ENCODE data around the gene HOXC12. TPM values are rescaled to one million over a fixed set of nuclear protein-coding genes. Genes with fewer than 3 reads are reported as not detected.

HOXC12 gene
- total and polyA plus RNA-seq, 5 experiments from 2014 or later: not detected

DNA sequence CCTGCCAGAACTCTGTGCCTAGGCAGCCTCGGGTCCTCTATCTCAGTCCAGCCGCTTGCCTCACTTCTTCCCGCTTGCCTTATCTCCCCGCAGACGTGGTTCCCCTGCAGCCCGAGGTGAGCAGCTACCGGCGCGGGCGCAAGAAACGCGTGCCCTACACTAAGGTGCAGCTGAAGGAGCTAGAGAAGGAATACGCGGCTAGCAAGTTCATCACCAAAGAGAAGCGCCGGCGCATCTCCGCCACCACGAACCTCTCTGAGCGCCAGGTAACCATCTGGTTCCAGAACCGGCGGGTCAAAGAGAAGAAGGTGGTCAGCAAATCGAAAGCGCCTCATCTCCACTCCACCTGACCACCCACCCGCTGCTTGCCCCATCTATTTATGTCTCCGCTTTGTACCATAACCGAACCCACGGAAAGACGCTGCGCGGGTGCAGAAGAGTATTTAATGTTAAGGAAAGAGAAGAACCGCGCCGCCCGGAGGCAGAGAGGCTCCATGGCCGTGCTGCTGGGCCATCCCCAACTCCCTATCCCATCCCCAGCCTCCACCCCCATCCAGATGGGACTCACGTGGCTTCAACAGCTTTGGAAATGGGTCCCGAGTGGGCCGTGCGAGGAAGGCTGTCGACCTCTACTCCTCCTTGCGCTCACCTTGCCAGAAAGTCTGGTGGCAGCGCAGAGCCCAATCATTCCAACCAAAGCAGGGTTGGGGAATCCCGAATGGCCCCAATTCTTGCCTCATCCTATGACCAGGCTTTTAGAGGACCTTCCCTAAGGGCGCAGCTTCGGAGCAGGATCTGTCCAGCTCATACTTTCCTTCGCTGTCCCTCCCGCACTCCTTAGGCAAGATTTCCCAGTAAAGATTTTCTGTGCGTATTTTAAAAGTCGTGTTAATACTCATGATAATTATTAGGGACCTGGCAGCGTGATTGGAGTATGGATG lies 9.5 kb upstream of the HOXC12 start:
- ATAC-seq (no peak), DNase-seq (no peak)
- H3K9me3 Mint-ChIP-seq: peaks cover 0 to 8% (median 0%) of the 10 kb centered on the region in 9 donors
- peak overlapping the region in 2 of 10 donors; percentile 5 to 18 for H3K4me3 Mint-ChIP-seq
- H3K27ac Mint-ChIP-seq: no peak overlapping the region
- H3K4me1 Mint-ChIP-seq: peaks cover under 1 to 15% (median 6%) of the 10 kb centered on the region in 4 donors
- H3K27me3 Mint-ChIP-seq: peaks cover 58 to 97% (median 89%) of the 10 kb centered on the region in 5 donors
- POLR2A ChIA-PET: no interaction called here
- peaks cover 0 to 3% (median 1%) of the 10 kb centered on the region in 3 donors for H3K36me3 Mint-ChIP-seq

DNA sequence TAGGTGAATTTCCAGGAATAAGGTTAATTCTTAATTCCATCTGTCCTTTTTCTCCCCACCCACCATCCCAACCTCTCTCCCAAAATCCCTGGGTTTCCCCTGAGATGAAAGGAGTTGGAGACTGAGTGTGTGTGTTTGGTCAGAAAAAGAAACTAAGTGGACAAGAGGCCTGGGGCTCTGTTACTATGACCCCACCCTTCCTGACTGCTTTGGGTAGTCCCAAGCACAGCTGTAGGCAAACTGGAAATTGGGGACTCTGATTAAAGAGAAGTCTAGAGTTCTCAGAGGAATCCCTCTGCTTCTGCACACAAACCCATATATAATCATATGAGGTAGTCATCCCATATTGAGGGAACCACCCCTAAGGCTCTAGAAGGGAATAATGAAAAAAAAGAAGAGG lies 7.0 kb upstream of the HOXC12 start:
- Mint-ChIP-seq H3K4me3 (no peak overlapping the region), H3K27ac (no peak overlapping the region), H3K9me3 (peaks cover 0 to 2% (median 0%) of the 10 kb centered on the region in 9 donors), H3K36me3 (peaks cover 0 to 2% (median 1%) of the 10 kb centered on the region in 3 donors), H3K4me1 (peaks cover 7 to 33% (median 10%) of the 10 kb centered on the region in 4 donors), H3K27me3 (peaks cover 59 to 97% (median 88%) of the 10 kb centered on the region in 5 donors)
- POLR2A ChIA-PET: interaction anchor here (0.7 kb wide), 1 partner anchor 456 kb away, joined by 8 read pairs; no protein-coding TSS in a partner anchor
- ATAC-seq (no peak), DNase-seq (no peak)

DNA sequence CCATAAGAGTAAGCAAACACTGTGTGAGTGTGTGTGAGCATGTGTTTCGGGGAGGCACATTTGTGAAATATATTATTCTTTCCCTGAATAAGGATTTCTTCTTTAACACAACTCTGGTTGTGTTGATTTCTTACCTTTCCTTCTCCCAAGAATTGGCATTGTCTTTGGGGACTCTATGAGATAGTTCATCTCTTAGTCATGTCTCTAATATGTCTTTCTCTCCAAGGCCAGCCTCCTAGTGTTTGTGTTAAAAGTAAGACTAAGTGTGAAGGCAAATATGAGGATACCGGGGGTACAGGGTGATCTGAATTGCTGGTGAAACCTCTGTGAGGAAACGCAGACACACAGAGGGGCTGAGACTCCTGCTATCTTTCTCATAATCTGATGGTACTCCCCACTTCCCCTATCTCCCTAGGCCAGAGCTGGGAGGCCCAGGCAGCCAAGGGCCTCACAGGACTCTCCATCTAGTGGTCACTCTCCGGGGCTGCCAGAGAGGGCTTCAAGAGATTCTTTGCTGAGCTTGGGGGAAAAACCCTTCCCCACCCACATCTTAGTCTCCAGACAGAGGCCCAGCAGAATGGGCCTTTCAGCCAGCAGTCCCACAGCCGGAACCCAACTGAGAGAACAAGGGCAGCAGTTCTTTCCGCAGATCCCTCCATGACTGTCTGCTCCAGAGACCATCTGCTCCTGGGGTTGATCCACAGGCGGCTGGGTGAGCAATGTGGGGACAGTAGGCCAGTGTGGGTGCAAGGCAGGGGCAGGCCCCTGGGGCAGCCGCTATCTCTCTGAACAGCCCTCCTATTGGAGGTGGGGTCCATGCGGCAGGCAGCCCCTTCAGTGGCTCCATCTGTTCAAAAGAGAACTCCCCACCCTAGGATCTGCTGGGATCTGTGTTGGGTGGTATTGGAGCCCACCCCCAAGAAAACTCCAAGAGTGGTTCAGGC lies 5.8 kb upstream of the HOXC12 start:
- no peak for ATAC-seq
- no peak for DNase-seq
- Mint-ChIP-seq H3K36me3 (peaks cover 2 to 5% (median 2%) of the 10 kb centered on the region in 3 donors), H3K4me1 (peaks cover 10 to 41% (median 14%) of the 10 kb centered on the region in 4 donors), H3K27me3 (peaks cover 59 to 98% (median 88%) of the 10 kb centered on the region in 5 donors), H3K27ac (peak overlapping the region in 1 of 10 donors; percentile 10), H3K9me3 (peaks cover 0 to 7% (median 2%) of the 10 kb centered on the region in 9 donors), H3K4me3 (no peak overlapping the region)
- POLR2A ChIA-PET: interaction anchor here (0.7 kb wide), 1 partner anchor 120 kb away, joined by 3 read pairs; no protein-coding TSS in a partner anchor

DNA sequence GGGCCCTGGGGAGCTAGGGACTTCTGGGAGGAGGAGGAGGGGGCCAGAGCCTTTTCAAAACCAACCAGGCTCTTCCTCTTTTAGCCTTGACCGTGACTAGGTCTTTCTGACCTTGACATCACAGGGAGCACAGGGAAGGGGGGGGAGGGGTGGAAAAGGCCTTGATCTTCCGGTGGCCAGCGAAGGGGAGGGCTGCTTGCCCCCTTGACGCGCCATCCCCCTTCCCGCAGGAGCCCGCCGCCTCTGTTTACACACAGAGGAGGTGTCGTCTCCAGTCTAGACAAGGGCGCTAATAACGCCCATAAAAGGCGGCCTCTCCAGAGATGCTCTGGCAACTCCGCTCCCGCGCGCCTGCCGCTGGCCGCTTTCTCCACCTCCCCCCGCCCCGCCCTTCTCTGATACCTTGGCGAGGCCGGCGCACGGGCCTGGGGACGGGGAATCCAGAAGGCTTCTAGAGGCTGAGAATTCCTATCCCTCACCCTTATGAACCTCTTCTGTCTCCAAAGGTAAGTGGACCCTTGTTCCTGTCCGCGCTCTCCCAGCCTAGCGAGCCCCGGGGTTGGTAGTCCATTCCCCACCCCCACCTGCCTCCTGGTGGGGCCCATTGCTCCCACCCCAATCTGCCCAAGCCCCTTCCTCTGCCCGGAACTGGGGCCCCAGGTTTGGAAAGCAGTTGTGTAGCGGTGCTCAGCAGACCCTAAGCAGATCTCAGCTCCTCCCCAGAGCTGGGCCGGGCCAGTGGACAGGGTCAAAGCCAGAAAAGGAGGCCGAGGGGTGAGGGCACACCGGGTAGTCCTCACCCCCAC lies 4.9 kb upstream of the HOXC12 start:
- ATAC-seq (no peak), DNase-seq (no peak)
- Mint-ChIP-seq H3K4me1 (peaks cover 9 to 39% (median 15%) of the 10 kb centered on the region in 4 donors), H3K36me3 (peaks cover 2 to 5% (median 2%) of the 10 kb centered on the region in 3 donors), H3K27me3 (peaks cover 56 to 98% (median 82%) of the 10 kb centered on the region in 5 donors), H3K9me3 (peaks cover 0 to 15% (median 2%) of the 10 kb centered on the region in 9 donors), H3K27ac (peak overlapping the region in 1 of 10 donors; percentile 50), H3K4me3 (no peak overlapping the region)
- POLR2A ChIA-PET: interaction anchor here (0.7 kb wide), 1 partner anchor 120 kb away, joined by 3 read pairs; no protein-coding TSS in a partner anchor

DNA sequence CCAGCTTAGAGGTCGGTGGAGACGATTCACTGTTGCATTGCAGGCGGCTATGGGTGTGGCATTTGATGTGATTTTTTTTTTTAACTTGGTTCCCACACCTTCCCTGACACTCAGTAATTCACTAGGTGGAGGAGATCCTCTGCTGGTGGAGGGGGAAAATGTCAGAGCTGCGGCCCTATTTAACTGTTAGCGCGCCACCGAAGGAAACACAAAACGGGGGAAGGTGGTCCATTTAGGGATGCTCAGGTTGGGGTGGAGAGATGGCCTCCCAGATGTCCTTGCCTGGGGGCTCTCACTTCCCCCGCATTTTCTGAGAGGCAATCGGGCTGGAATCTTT lies 4.3 kb upstream of the HOXC12 start:
- POLR2A ChIA-PET: no interaction called here
- peak overlapping the region in 2 of 10 donors; percentile 29 to 50 for H3K27ac Mint-ChIP-seq
- H3K4me1 Mint-ChIP-seq: peaks cover 5 to 34% (median 13%) of the 10 kb centered on the region in 4 donors
- DNase-seq (no peak), ATAC-seq (no peak)
- H3K27me3 Mint-ChIP-seq: peaks cover 52 to 95% (median 77%) of the 10 kb centered on the region in 5 donors
- peaks cover 2 to 5% (median 2%) of the 10 kb centered on the region in 3 donors for H3K36me3 Mint-ChIP-seq
- H3K9me3 Mint-ChIP-seq: peaks cover 0 to 15% (median 2%) of the 10 kb centered on the region in 9 donors
- no peak overlapping the region for H3K4me3 Mint-ChIP-seq

DNA sequence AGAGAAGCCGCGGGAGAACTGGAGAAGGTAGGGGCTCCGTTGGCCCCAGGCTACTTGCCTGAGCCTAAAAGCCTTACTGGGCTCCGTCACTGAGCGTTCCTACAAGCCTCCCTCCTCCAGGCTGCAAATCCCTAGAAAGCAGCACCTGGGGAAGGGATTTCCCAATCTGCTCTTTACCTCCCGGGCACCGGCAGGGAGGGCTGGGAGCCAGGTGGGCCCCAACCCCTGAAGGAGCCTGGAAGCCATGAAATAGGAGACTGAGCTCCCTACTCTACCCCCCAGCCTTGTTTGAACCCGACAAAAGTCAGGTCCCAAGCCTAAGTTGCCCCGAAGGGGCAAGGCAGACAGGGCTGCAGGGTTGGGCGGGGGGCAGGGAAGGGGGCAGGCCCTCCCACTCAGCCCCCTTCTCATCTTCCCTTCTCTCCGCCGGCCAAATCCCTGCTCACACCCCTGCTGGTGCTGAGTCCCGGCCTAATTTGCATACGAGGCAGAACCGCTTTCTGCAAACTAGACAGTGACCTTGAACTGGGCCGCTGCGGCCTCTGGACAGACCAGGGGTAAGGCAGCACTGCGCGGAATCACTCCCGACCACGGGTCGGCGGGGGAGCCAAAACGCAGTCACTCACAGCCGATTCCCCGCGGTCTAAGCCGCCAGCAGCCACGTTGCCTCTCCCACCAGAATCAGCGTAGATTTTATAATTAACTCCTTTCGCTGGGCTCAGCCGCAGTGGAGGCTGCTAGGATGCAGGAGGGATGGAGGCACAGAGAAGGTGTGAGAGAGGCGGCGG lies 3.7 kb upstream of the HOXC12 start:
- peaks cover 49 to 95% (median 78%) of the 10 kb centered on the region in 5 donors for H3K27me3 Mint-ChIP-seq
- peaks cover 0 to 15% (median 2%) of the 10 kb centered on the region in 9 donors for H3K9me3 Mint-ChIP-seq
- H3K4me1 Mint-ChIP-seq: peaks cover 6 to 40% (median 16%) of the 10 kb centered on the region in 4 donors
- peak overlapping the region in 2 of 10 donors; percentile 66 to 91 for H3K27ac Mint-ChIP-seq
- H3K36me3 Mint-ChIP-seq: peaks cover 2 to 5% (median 3%) of the 10 kb centered on the region in 3 donors
- no peak for DNase-seq
- POLR2A ChIA-PET: no interaction called here
- H3K4me3 Mint-ChIP-seq: peak overlapping the region in 5 of 10 donors; percentile 27 to 47 (median 35)
- peak in 1 of 2 donors; percentile 16 for ATAC-seq

DNA sequence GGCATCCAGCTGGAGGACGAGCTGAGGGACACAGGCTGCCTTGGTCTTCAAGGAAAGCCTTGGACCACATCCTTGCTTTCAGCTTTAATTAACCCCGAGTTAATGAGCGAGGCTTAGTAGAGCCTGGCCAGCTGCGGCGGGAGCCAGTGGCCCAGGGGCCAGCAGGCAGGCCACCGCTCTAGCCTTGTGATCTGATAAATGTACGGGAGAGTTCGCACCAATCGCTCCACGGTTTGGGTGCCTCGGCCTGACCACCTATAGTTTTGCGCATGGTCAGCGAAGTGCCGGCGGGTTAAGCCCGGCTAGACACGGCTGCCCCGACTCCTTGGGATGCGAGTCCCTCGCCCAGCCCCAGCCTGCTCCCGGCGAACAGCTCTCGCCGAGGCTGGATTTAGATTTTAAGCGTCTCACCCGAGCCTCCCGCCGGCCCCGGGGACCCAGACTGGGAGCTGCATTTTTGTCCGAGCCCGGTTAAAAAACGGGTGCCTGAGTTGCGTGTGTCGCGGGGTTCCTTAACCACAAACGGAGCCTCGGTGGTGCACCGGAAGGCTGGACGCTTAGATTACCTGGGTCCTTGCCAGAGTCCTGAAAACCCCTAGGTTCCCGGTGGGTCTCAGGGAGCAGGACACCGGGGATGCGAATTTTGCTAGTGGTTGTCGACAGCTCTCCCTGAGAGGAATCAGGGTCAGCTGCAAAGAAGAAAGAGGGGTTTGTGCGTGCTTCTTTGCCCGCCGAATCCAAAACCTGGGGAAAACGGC lies 2.9 kb upstream of the HOXC12 start:
- ATAC-seq (no peak), DNase-seq (no peak)
- H3K27ac Mint-ChIP-seq: peak overlapping the region in 2 of 10 donors; percentile 73 to 91
- H3K9me3 Mint-ChIP-seq: peaks cover 0 to 15% (median 2%) of the 10 kb centered on the region in 9 donors
- peaks cover 11 to 48% (median 24%) of the 10 kb centered on the region in 4 donors for H3K4me1 Mint-ChIP-seq
- H3K4me3 Mint-ChIP-seq: peak overlapping the region in 6 of 10 donors; percentile 11 to 49 (median 34)
- POLR2A ChIA-PET: no interaction called here
- H3K27me3 Mint-ChIP-seq: peaks cover 54 to 95% (median 78%) of the 10 kb centered on the region in 5 donors
- H3K36me3 Mint-ChIP-seq: peaks cover 2 to 5% (median 5%) of the 10 kb centered on the region in 3 donors

DNA sequence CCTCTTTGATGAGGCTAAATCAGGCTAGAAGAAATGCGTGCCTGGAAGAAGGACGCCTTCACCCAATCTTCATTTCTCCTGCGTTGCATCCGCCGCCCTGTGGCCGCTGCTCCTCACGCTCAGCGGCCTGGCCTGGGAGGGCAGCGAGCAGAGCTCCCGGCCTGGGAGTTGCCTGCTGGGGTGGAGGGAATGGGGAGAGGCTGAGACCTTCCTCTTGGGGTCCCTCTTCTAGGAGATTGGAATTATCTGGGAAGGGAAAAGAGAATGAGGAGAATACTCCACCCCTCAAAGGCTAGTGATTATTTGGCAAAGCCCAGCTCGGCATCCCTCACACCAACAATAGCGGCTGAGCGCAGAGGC lies 2.4 kb upstream of the HOXC12 start:
- Mint-ChIP-seq H3K4me1 (peaks cover 13 to 53% (median 28%) of the 10 kb centered on the region in 4 donors), H3K36me3 (peaks cover 2 to 5% (median 5%) of the 10 kb centered on the region in 3 donors), H3K27me3 (peaks cover 51 to 96% (median 74%) of the 10 kb centered on the region in 5 donors), H3K4me3 (peak overlapping the region in 4 of 10 donors; percentile 33 to 49 (median 38)), H3K9me3 (peaks cover 0 to 15% (median 2%) of the 10 kb centered on the region in 9 donors), H3K27ac (peak overlapping the region in 3 of 10 donors; percentile 37 to 91 (median 73))
- POLR2A ChIA-PET: interaction anchor here (0.6 kb wide), 1 partner anchor 615 kb away, joined by 3 read pairs; no protein-coding TSS in a partner anchor
- ATAC-seq (no peak), DNase-seq (no peak)

DNA sequence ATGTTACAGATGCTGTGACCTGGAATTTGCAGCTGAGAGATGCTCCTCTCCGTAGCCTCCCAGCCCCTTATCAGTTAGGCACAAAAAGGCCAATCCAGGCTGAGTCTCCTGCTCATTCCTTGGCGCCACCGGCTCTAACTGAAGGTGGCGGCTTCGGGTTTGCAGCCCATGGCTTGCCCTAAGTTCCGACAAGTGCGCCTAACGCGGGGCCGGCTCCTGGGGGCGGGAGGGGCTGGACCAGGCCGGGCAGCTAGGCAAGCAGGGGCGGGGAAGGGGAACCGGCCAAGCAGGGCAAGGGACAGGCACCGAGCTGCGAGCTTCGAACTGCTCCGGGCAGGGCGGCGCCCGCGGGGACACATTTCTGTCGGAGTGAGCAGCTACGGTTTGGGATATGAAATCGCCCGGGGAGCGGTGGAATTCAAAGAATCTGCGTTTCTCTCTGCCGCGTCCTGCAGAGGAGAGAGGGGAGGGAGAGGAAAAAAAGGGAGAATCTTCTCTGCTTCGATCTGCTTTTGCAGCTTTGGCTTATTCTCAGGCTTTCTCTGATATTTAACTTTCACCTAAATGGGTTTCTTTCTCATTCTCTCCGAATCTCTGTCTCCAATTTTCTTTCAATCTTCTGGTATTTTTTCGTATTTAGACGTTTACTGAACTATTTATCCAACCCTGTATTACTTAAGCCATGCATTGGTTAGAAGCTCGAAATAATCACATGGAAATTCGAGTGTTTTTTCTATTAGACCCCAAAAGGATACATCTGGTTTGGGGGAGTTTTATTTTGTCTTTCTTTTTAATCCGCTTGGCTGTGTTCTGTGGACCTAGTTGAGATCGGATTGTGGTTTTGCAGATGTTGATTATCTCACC lies 1.6 kb upstream of the HOXC12 start:
- Mint-ChIP-seq H3K27me3 (peaks cover 54 to 96% (median 73%) of the 10 kb centered on the region in 5 donors), H3K27ac (peak overlapping the region in 5 of 10 donors; percentile 37 to 91 (median 66)), H3K9me3 (peaks cover 0 to 15% (median 2%) of the 10 kb centered on the region in 9 donors), H3K4me3 (peak overlapping the region in 5 of 10 donors; percentile 8 to 70 (median 41)), H3K4me1 (peaks cover 13 to 55% (median 28%) of the 10 kb centered on the region in 4 donors), H3K36me3 (peaks cover 2 to 5% (median 5%) of the 10 kb centered on the region in 3 donors)
- ATAC-seq: no peak
- POLR2A ChIA-PET: interaction anchor here (0.6 kb wide), 1 partner anchor 614 kb away, joined by 3 read pairs; no protein-coding TSS in a partner anchor
- no peak for DNase-seq

Measured in naive thymus-derived CD8-positive, alpha-beta T cell (primary cell).